Measurements from ENCODE around the gene MTSS2.
A peak's percentile ranks its signal among the peaks of the same experiment; 100 is the strongest.

Gene MTSS2

DNA sequence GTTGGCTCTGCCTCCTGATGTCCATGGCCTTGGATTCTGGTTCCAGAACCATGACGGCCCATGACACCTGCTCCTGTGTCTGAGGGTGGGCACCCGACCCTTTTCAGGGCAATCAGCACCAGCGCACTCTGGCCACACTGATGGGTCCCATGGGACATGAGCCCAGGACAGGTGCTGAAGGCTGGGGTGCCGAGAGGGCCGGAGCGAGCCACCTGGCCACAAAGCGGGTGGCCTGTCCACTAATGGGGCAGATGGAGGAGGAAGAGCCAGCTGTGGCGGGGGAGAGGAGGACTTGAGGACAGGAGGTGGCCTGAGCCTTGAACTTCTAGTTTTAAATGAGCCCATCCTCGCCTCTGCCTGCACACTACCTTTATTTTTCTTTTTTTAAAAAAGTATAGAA lies 31.2 kb upstream of the MTSS2 start:
- H3K27me3 ChIP-seq: no peaks in the 10 kb centered on the region
- no peak overlapping the region for H3K4me3 ChIP-seq
- no peak for DNase-seq
- H3K4me1 ChIP-seq: peaks cover 0 to 44% (median 35%) of the 10 kb centered on the region in 4 donors
- no peaks in the 10 kb centered on the region for H3K9me3 ChIP-seq
- TF ChIP-seq, protein P1, sequence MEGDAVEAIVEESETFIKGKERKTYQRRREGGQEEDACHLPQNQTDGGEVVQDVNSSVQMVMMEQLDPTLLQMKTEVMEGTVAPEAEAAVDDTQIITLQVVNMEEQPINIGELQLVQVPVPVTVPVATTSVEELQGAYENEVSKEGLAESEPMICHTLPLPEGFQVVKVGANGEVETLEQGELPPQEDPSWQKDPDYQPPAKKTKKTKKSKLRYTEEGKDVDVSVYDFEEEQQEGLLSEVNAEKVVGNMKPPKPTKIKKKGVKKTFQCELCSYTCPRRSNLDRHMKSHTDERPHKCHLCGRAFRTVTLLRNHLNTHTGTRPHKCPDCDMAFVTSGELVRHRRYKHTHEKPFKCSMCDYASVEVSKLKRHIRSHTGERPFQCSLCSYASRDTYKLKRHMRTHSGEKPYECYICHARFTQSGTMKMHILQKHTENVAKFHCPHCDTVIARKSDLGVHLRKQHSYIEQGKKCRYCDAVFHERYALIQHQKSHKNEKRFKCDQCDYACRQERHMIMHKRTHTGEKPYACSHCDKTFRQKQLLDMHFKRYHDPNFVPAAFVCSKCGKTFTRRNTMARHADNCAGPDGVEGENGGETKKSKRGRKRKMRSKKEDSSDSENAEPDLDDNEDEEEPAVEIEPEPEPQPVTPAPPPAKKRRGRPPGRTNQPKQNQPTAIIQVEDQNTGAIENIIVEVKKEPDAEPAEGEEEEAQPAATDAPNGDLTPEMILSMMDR (IDR thresholded peaks at IDR 0.05): no peak
- H3K27ac ChIP-seq: peak overlapping the region; percentile 91 to 96
- peaks cover 0 to 25% (median 20%) of the 10 kb centered on the region in 3 donors for H3K36me3 ChIP-seq
- intact Hi-C loops (cut with DNase I; ENCODE audit: low total_unique reads): no loop called here

DNA sequence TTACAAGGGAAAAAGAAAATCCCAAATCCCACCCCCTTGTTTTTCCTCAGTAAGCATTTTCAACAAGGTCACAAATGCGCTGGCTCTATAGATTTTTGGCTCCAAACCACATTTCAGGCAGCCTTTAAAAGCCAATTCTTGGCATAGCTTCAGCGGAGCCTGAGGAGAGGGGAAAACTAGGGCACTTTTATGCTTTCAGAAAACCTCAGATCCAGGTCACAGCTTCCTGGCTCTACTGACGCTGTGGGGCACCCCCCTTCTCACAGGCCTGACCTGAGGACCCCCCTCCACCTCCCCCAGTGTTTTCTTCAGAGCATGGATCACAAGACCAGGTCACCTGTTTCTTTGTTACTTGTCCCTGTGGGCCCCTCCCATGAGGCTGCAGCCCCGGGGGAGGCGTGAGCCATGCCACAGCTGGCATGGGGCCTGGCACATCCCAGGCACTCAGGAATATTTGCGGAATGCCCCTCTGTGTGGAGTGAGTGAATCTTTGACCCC lies 30.1 kb upstream of the MTSS2 start:
- Histone ChIP-seq H3K27ac (peak overlapping the region; percentile 91 to 96), H3K4me1 (peaks cover 0 to 44% (median 35%) of the 10 kb centered on the region in 4 donors), H3K36me3 (peaks cover 0 to 14% (median 13%) of the 10 kb centered on the region in 3 donors), H3K9me3 (no peaks in the 10 kb centered on the region), H3K27me3 (no peaks in the 10 kb centered on the region), H3K4me3 (peak overlapping the region in 1 of 2 donors; percentile 20)
- no peak for DNase-seq
- intact Hi-C loops (cut with DNase I; ENCODE audit: low total_unique reads): no loop called here
- TF ChIP-seq, protein P1 (IDR thresholded peaks at IDR 0.05): no peak

DNA sequence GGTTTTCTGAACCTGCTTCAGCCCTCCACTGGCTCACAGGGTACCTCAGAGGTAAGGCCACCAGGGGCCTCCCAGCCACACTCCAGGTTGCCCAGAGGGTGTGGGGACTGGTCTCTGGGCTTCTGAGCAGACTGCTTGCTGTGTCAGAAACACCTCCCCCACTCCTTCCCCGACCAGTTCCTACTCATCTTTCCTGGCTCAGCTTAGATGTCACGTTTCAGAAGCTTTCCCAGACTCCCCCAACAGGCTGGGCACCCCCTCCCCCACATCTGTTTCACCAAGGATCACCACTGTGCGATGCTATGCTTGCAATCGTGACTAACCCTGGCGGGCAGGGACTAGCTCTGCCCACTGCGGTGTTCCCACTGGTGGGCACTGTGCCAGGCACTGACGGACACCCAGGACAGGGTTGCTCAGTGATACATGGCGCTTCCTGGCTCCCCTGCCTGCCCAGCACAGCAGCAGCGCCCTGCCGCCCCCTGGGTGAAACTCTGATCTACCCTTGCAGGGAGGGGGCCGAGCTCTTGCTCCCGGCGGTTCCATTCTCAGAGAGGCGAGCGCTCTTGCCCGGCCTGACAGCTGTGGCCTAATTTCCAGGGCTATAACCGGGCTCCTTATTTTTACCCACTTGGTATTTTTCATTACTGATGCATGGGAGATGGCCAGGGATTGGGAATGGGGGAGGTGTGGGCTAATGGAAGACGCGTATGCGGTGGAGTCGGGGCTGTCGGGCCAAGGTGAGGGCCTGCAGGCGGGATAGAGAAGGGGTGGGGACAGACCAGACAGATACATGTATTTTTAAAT lies 29.4 kb upstream of the MTSS2 start:
- DNase-seq: peak; percentile 91 to 99

GRCh38 chr16:70714581-70715054 lies 28.8 kb upstream of the MTSS2 start:
- Histone ChIP-seq H3K9me3 (no peaks in the 10 kb centered on the region), H3K36me3 (peaks cover 0 to 2% (median 1%) of the 10 kb centered on the region in 3 donors), H3K27me3 (no peaks in the 10 kb centered on the region), H3K27ac (peak overlapping the region; percentile 91 to 96), H3K4me1 (peaks cover 0 to 55% (median 43%) of the 10 kb centered on the region in 4 donors), H3K4me3 (peak overlapping the region in 1 of 2 donors; percentile 20)
- TF ChIP-seq, protein P1 (IDR thresholded peaks at IDR 0.05): no peak
- intact Hi-C loops (cut with DNase I; ENCODE audit: low total_unique reads): no loop called here
- no peak for DNase-seq

More for the DNA sequence above, 29.4 kb upstream of the MTSS2 start:
- intact Hi-C loops (cut with DNase I; ENCODE audit: low total_unique reads): no loop called here
- H3K9me3 ChIP-seq: no peaks in the 10 kb centered on the region
- H3K4me3 ChIP-seq: peak overlapping the region; percentile 14 to 20
- H3K27me3 ChIP-seq: no peaks in the 10 kb centered on the region
- H3K36me3 ChIP-seq: peaks cover 0 to 8% (median 7%) of the 10 kb centered on the region in 3 donors
- H3K4me1 ChIP-seq: peaks cover 0 to 49% (median 36%) of the 10 kb centered on the region in 4 donors
- H3K27ac ChIP-seq: peak overlapping the region; percentile 91 to 96
- TF ChIP-seq, protein P1 (IDR thresholded peaks at IDR 0.05): peak; percentile 27 to 28

GRCh38 chr16:70713824-70714223 lies 28.0 kb upstream of the MTSS2 start:
- H3K9me3 ChIP-seq: no peaks in the 10 kb centered on the region
- TF ChIP-seq, protein P1 (IDR thresholded peaks at IDR 0.05): no peak
- peaks cover 0 to 63% (median 49%) of the 10 kb centered on the region in 4 donors for H3K4me1 ChIP-seq
- H3K27me3 ChIP-seq: no peaks in the 10 kb centered on the region
- peak overlapping the region; percentile 91 to 96 for H3K27ac ChIP-seq
- no peak overlapping the region for H3K4me3 ChIP-seq
- no peak for DNase-seq
- H3K36me3 ChIP-seq: no peaks in the 10 kb centered on the region
- intact Hi-C loops (cut with DNase I; ENCODE audit: low total_unique reads): no loop called here
